GM19438 (cell line): ENCODE results near the gene MTFMT.

Experiments
- ATAC-seq: cut with Tn5 transposase; IDR thresholded peaks from one replicate; pipeline ENCODE4 v1.9.1; 2021; ENCODE audit warnings: low read depth; ENCODE audit not compliant: unreplicated experiment

MTFMT gene

GRCh38 chr15:64989416-64990167, 39.8 kb downstream of the MTFMT start, which contains the start of gene SPG21:
TSS of gene SPG21 (minus strand) at chr15:64989914. CDS start at chr15:64983569, 6,345 bp downstream.
- ATAC-seq = peak; percentile 92

- ATAC-seq = no peak
Measured at GRCh38 chr15:64987136-64987535, 42.3 kb downstream of the MTFMT start.

DNA sequence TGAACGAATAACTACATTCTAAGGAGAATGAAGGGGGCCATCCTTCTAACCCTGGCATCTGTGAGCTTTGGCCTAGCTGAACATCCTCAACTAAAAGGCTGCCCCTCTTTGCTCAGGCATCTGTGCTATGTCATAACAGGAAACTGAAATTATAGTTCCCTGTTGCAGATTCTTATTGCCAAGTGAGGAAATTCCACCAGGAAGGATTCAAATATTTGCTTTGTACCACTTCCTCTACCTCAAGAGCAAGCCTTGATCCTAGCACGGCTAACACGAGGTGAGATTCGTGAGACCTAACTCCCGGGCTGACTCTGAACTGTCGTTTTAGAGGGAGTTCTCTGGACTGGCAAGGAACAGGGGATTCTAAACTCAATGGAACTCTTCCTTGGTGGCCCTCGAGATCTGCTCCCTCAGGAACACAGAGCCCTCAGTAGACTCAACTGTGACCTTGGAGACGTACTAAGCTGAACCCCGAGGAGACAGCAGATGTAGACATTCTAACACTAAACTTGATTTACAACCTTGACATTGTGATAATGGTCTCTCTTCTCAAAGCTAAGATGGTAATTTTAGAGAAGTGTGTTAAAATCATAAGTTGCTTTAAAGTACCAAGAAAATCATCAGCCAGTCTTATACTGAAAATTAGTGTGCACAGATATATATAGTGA, 43.9 kb downstream of the MTFMT start:
- no peak for ATAC-seq

GRCh38 chr15:64982472-64982871, 47.0 kb downstream of the MTFMT start:
- ATAC-seq = no peak

- no peak for ATAC-seq
Measured at GRCh38 chr15:64981812-64982431, 47.5 kb downstream of the MTFMT start.

DNA sequence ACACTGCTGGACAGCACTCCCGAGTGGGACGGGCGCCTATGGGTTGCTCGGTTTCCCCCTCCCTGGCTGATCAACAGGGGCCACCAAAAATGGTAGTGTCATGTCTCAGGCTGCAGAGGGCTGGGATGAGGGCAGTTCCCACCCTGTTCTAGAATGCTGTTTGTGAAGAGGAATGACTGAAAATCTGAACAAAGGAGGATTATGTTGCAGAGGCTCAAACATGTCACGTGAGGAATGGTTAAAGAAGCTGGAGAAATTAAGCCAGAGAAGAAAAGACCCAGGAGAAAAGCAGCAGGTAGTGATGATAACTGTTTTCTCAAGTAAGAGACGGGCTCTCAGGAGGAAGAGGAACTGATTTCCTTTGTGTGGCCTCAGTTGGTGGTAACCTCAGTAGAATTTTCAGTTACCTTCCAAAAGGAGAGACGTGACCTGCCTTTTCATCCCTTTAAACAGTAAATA, 50.2 kb downstream of the MTFMT start:
- no peak for ATAC-seq

DNA sequence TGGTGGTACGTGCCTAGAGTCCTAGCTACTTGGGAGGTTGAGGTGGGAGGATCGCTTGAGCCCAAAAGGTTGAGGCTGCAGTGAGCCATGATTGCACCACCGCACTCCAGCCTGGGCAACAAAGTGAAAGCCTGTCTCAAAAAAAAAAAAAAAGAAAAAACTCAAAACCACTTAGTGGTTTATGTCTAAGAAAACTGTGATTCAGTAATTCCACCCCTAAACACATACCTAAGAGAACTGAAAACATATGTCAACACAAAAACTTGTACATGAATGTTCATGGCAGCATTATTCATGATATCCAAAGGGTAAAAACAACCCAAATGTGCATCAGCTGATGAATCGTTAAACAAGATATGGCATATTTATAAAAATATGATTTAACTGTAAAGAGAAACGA, 54.0 kb downstream of the MTFMT start:
- no peak for ATAC-seq

DNA sequence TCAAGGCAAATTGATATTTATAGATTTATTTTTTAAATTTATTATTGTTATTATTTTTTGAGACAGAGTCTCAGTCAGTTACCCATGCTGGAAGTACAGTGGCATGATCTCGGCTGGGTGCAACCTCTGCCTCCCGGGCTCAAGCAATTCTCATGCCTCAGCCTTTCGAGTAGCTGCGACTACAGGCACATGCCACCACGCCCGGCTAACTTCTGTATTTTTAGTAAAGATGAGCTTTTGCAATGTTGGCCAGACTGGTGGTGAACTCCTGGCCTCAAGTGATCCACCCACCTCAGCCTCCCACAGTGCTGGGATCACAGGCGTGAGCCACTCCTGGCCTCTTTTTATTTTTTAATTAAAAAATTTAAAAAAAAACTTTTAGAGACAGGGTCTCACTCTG, 58.7 kb downstream of the MTFMT start:
- no peak for ATAC-seq

- ATAC-seq = no peak
Measured at GRCh38 chr15:64969401-64969800, 60.0 kb downstream of the MTFMT start.

DNA sequence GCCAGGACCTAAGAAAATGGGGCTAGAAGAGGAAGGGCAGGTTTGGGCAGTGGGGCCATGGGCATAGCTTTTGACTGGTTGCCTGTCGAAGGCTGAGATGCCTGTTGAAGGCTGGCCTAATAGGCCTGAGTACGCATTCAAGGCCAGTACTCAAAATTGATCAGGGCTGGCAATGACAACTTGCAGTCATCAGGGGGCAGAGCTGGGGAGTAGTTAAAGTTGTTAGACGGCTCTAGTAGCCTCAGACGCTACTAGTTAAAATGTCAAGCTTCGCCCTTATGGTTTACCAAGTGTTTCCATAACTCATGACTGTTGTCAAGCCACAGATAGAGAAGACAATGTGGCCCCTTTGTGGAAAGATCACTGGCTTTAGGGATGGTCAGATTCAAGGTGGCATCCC, 68.4 kb downstream of the MTFMT start:
- ATAC-seq = no peak

GRCh38 chr15:64960153-64960552, 69.3 kb downstream of the MTFMT start:
- ATAC-seq = no peak

- ATAC-seq = no peak
Measured at GRCh38 chr15:64959128-64959527, 70.3 kb downstream of the MTFMT start.

GRCh38 chr15:64954395-64954794, 75.0 kb downstream of the MTFMT start:
- no peak for ATAC-seq

DNA sequence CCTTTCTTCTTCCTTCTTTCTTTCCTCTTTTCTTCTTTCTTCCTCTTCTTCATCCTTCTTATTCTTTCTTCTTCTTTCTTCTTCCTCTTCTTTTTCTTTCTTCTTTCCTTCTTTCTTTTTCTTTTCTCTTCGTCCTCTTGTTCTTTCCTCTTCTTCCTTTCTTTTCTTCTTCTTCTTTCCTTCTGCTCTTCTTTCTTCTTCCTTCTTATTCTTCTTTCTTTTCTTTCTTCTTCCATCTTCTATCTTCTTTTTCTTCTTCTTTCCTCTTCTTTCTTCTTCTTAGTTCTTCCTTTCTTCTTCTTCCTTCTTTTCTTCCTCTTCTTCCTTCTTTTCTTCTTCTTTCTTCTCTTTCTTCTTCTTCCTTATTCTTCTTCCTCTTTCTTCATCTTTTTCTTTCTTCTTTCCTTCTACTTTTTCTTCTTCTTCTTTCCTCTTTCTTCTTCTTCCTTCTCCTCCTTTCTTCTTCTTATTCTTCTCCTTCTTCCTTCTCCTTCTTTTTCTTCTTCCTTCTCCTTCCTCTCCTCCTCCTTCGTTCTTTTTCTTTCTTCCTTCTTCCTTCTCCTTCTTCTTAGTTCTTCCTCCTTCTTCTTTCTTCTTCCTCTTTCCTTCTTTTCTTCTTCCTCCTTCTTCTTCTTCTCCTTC, 77.5 kb downstream of the MTFMT start:
- ATAC-seq = no peak
